NOMO-1 treated with DMSO at 0.1 percent for 48 hours (cell line): ENCODE results near the gene NEUROD6.

Experiments
- DNase-seq: peaks from one replicate; lab custom pipeline; 2025; ENCODE audit not compliant: unreplicated experiment; lab: John Stamatoyannopoulos, UW

Gene NEUROD6

DNA sequence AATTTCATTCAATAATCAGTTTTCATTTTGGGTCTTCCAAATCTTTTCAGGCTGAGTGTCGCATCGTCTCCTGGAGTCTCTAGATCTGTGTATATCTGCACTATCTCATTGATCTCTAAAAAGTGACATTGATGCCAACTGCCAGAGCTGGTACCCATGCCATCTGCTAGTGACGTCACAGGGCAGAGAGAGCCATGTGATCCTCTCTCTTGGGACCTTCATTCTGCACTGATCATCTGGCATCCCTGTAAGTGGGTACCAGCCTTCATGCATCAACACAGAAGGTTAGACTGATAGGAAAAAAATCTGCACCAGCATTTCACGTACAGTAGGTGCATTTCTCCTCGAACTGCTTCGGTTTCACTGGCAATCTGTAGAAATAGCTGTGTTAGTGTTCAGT lies at the start of gene NEUROD6:
Gene NEUROD6, minus strand, starts transcription at position 124 of the 400 bp plus-strand sequence. CDS start 1,458 bp downstream, outside the sequence.
- DNase-seq = no peak

- no peak for DNase-seq
Observed at GRCh38 chr7:31384466-31384865, 43.9 kb upstream of the NEUROD6 start.

DNA sequence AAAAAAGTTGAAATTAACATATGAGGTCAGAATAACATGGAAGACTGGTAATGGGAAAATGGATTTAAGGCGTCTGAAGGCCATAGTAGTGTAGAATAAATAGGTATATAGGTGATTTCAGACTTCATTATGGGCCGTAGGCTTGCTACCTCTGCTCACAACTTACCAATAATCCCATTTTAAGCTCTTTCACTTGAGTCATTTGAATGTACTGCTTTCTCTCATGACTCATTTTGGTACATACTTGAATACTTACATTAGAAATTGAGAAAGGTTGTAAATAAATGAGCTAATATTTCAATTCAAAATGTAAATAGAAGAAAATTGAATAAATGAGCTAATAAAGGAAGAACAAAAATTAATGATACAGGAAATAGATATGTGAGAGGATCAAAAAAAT lies 42.2 kb upstream of the NEUROD6 start:
- no peak for DNase-seq

DNA sequence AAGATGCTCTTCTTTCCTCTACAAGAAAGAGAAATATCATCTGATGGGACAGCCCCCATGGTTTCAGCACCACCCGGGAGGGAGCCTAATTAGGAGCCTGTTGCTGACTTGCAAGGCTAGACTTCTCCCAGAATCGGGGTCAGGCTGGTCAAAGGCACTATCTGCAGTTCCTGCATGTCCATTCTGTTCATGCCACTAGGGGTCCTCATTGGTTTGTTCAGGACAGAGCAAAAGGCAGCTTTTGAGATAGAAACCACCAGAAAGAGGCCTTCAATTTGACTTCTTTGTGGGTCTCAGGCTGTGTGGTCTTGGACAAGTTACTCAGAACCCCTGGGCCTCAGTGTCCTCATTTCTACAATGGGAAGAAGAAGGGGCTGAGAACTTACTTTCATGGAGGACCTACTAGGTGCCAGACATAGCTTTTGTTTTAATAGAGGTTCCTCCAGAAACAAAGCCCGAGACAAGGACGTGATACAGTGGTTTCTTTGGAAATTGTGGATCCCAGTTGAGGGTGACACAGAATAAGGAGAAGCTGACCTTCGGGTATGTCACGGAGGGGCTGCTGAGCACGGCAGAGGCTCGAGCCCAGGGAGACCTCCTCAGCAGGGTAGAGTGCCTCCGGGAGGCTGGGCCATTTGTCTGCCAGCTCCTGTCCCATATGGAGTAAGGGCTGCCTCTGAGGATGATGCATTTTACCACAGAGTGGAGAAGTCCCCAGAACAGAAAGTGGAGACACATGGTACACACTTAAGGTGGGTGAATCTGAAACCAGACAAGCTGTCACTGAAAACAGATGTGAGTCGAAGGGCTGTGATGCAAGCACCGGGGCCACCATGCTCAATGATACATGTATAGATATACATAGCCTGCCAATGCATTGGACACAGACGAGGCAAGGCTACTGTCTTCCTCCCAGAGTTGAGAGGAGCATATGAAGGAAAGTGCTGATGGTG lies 33.1 kb upstream of the NEUROD6 start:
- peak; percentile 30 for DNase-seq

- DNase-seq = no peak
Observed at GRCh38 chr7:31372231-31372959, 31.9 kb upstream of the NEUROD6 start.

GRCh38 chr7:31371621-31372020 lies 31.1 kb upstream of the NEUROD6 start:
- no peak for DNase-seq

- no peak for DNase-seq
Observed at GRCh38 chr7:31370609-31371008, 30.1 kb upstream of the NEUROD6 start.

DNA sequence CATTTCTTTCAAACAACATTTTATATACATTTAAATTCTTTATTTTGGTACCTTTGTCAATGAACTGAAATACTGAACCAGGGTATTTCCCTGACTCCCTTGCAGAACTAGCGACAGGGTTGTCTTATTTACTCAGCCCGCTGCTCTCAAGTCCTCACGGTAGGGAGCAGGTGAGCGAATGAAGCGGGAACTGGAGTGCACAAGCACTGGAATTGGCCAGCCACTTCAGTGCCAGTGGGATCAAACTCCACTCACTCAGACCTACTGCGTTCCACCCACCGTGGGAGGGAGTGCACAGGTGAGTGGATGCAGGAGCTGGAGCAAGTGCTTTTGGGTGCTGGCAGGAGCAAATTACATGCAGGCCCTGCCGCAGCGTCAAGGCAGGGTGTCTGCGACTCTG lies 28.1 kb upstream of the NEUROD6 start:
- DNase-seq = no peak

DNA sequence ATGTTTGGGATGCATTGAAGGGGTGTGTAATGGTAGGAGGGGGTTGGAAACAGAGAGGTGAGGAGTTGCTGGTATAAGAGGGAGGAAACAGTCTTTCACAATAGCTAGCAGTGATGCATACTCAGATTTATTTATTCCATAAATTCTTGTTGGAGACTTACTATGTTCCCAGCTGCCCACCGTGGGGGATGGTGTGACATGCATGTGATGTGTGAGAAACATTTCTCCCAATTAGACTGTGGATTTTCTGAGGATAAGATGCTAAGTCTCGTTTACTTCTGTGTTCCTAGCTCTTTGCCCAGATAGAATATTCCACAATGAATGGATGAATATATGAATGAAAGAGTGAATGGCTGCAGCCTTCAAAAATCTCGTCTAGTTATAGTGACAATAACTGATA lies 23.0 kb upstream of the NEUROD6 start:
- no peak for DNase-seq

DNA sequence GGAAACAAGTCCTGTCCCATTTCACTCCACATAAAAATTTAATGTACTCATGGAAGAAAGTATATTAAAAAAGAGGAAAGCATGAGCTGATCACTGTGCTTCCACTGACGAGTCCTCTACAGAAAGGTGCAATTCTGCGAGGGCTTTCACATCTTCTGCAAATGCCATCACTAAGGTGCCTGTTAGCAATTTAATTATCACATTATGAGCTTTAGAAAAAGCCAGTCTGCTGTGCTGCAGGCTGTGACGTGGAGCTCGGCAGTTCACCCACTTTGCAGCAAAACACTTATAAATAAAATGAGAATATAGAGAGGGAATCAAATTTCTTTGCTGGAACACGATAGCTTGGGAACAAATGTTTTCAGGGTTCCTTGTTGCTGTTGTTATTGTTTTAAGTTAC lies 22.5 kb upstream of the NEUROD6 start:
- DNase-seq = no peak

DNA sequence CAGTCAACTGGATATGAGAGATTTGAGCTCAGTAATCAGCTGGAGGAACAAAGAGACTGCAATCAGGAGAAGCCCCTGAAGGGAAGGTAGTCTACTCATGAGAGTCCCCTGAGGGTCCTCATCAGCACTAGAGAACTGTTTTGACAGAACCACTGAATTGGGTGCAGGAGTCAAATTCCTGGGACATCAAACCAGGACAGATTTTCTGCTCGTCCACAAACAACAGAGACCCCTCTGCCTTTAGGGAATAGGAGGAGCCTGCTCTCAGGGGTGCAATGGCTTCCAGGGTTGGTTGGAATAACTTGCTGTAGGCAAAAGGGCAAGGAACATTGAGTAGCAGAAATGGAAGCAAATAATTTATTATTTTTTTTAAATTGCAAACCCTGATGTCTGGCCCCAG lies 21.9 kb upstream of the NEUROD6 start:
- DNase-seq = no peak

DNA sequence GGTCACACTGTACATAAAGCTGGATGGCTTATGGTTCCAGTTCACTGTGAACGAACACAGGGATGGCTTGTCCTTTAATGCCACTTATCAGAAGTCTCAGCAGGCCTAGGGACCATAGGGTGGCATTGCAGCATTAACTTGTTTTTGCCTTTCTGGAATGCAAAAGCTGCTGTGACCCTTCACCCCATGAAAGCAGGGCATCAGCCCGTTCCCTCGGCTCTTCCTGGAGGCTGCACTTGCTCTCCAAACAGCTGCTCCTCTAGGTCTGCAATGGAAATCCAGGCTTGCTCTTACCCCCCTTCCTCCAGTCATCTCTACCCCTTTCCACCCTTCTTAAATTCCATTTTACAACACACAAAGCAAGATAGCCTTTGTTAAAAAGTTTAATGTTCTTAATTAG lies 17.9 kb upstream of the NEUROD6 start:
- DNase-seq = no peak

GRCh38 chr7:31345421-31345820 lies 4.9 kb upstream of the NEUROD6 start:
- no peak for DNase-seq

DNA sequence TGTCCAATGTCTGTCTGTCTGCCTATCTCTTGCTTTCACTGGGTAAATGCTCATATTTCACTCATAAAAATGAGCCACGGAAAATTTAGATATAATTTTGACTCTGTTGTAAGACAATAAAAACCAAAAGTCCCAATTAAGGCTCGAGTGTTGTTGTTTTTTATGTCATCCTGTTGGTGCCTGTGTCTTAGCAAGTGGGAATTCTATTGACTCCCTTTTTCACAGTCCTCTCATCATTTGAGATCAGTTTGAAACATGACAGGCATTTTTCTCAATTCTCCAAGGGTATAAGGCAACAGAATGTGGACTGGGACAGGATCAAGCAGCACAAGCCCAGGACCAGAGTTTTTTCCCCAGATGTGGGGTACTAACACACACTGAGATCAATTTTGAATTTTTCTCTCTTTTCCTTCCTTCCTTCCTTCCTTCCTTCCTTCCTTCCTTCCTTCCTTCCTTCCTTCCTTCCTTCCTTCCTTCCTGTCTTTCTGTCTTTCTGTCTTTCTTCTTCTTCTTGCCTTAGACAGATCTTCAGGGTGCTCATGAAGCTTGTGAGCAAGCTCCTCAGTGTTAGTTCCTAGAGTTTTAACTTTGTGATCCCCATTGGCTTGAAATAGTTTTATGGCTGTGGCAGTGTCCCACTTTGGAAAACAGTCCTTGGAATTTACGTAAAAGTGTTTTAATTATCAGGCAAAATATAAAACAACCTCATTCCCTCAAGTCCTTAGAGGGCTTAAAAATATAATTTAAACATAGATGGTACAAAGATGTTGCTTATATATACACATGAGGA lies 3.2 kb upstream of the NEUROD6 start:
- no peak for DNase-seq

DNA sequence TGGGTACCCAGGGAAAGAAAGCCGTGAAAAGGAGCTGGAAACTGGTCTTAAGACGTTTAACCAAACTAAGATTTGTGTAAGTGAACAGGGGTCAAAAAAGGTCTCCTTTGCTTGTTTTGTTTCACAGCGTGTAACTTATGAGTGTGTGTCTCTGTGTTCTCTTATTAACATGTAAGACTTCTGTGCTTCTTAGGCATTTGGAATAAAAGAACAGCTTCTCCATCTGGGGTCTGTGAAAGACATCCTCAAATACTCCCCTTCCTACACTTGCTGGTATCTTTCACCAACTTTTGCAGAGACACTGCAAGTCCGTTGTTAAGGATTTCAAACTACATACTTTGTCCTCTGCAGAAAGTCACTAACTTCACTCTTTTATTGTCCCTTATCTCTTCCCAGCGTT lies 615 bp upstream of the NEUROD6 start:
- DNase-seq = no peak

GRCh38 chr7:31340051-31340450 lies 475 bp downstream of the NEUROD6 start:
- no peak for DNase-seq

DNA sequence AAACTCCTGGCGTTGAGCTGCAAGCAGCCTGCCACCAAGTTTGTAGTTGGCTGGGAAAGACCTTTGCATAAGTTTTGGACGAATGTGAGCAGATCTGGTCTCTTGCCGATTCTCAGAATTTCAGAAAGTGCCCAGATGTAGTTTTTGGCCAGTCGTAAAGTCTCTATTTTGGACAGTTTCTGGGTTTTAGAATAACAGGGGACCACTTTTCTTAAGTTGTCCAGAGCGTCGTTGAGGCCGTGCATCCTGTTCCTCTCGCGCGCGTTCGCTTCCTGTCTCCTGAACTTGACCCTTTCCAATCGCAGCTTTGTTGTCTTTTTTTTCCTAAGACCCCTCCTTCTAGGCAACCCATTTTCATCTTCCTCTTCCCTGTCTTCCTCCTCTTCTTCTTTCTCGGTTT lies 1.8 kb downstream of the NEUROD6 start:
- DNase-seq = no peak

DNA sequence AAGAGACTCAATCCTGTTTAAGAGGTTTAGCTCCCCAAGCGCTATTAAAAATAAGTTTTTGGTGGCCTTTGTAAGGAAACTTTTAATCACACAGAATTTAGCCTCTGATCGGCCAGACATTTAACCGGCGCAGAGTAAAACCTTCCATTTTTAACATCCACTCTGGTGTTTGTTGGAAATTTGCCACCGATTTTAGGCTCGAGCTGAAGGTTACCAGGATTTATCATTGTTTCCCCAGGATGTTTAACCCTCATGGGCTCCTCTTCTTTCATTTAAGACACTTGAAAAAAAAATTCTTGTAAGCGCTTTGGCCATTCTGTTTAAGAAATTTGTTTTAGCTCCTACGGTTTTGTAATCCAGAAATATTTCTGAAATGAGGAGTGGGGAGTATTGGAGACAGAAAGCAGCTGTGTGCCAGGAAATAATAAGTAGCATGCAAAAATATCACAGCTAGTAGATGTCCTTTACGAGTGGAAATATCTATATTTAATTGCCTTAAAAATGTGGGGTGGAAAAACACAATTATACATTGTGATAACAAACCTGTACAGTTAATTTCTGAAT lies 3.4 kb downstream of the NEUROD6 start:
- no peak for DNase-seq

GRCh38 chr7:31336202-31337001 lies 4.1 kb downstream of the NEUROD6 start:
- DNase-seq = no peak

- no peak for DNase-seq
Observed at GRCh38 chr7:31335884-31336201, 4.7 kb downstream of the NEUROD6 start.
